Endothelial cell of umbilical vein (primary cell): Measurements from ENCODE around the gene HDAC4. TPM values are rescaled to one million over a fixed set of nuclear protein-coding genes. Genes with fewer than 3 reads are reported as not detected.

ENCODE experiments used
- BruUV-seq: library from RNA; stranded (reverse); fragments of 400-500 nt; replicated peaks from 2 replicates; lab custom pipeline; 2021; lab: Mats Ljungman, UMichigan
- CTCF ChIA-PET: fragments of 300-600, 350-600 bp; sonication (Branson Sonifier 250); formaldehyde crosslinking; loops from one replicate; lab custom pipeline; 2021; ENCODE audit warnings: antibody characterized with exemption, inconsistent platforms; lab: Charles Lee
- POLR2A ChIA-PET: fragments of 300-600, 350-600 bp; sonication (Branson Sonifier 250); formaldehyde crosslinking; loops from one replicate; lab custom pipeline; 2021; ENCODE audit warnings: antibody characterized with exemption, inconsistent platforms; lab: Charles Lee
- DNase-seq: peaks from one replicate; pipeline ENCODE4 v3.0.0-alpha.2; 2011; ENCODE audit warnings: low read depth, low spot score
- FAIRE-seq: peaks from 2 replicates; lab custom pipeline; 2011; peaks lifted over from hg19 to GRCh38; lab: Jason Lieb, UNC
- H2AFZ ChIP-seq: 2 replicates; pipeline ENCODE4 v1.6.0; 2012; ENCODE audit warnings: low read depth, low read length, control low read depth, inconsistent platforms
- H3K27ac ChIP-seq: 2 replicates; pipeline ENCODE4 v1.5.1; 2011; ENCODE audit warnings: low read depth, mild to moderate bottlenecking, control low read depth, low read length, moderate library complexity; ENCODE audit not compliant: insufficient read depth
- H3K27me3 ChIP-seq, 2 experiments: 2 replicates each; pipeline versions ENCODE4 v1.6.0 to v1.6.1; 2011; ENCODE audit warnings: low read length in 2 of 2, mixed read lengths in 1 of 2; ENCODE audit not compliant: control insufficient read depth in 2 of 2, insufficient read depth in 2 of 2
- H3K36me3 ChIP-seq, 2 experiments: 2 replicates in 1 of 2; 3 replicates in 1 of 2; pipeline ENCODE4 v1.5.1; 2011; ENCODE audit warnings: low read length in 2 of 2, mild to moderate bottlenecking in 1 of 2, moderate library complexity in 1 of 2; ENCODE audit not compliant: control insufficient read depth in 2 of 2, insufficient read depth in 2 of 2; ENCODE audit errors: extremely low read depth in 1 of 2
- H3K4me1 ChIP-seq: 3 replicates; pipeline ENCODE4 v1.5.1; 2011; ENCODE audit warnings: mild to moderate bottlenecking, low read length; ENCODE audit not compliant: control insufficient read depth, insufficient read depth; ENCODE audit errors: extremely low read depth
- H3K4me2 ChIP-seq: 2 replicates; pipeline ENCODE4 v1.6.1; 2011; ENCODE audit warnings: low read length, control low read depth, mixed read lengths; ENCODE audit not compliant: insufficient read depth
- H3K4me3 ChIP-seq, 3 experiments: fragments of 200-600 bp in 1 of 3; sonication (generic), shearing (Covaris generic) in 1 of 3; replicated peaks in 1 of 3; 2 replicates each; pipeline ENCODE4 v1.5.1; 2011 to 2016; ENCODE audit warnings: control low read depth in 3 of 3, low read length in 3 of 3, mild to moderate bottlenecking in 2 of 3, inconsistent platforms in 1 of 3, low read depth in 1 of 3, moderate library complexity in 1 of 3; ENCODE audit not compliant: insufficient read depth in 1 of 3
- H3K79me2 ChIP-seq: 2 replicates; pipeline ENCODE4 v1.6.0; 2012; ENCODE audit warnings: low read length, inconsistent platforms; ENCODE audit not compliant: control insufficient read depth, insufficient read depth
- H3K9ac ChIP-seq: replicated peaks from 2 replicates; pipeline ENCODE3; 2011; ENCODE audit warnings: low read length, control low read depth; ENCODE audit not compliant: insufficient read depth; ENCODE audit errors: extremely low read depth
- H3K9me1 ChIP-seq: replicated peaks from 3 replicates; pipeline ENCODE4 v1.6.0; 2011; ENCODE audit warnings: mild to moderate bottlenecking, low read length; ENCODE audit not compliant: control insufficient read depth, insufficient read depth; ENCODE audit errors: extremely low read depth
- H3K9me3 ChIP-seq: replicated peaks from 2 replicates; pipeline ENCODE4 v1.5.1; 2012; ENCODE audit warnings: low read length, inconsistent platforms; ENCODE audit not compliant: control insufficient read depth, insufficient read depth
- H4K20me1 ChIP-seq: replicated peaks from 2 replicates; pipeline ENCODE3; 2011; ENCODE audit warnings: mild to moderate bottlenecking, low read length; ENCODE audit not compliant: control insufficient read depth, insufficient read depth; ENCODE audit errors: extremely low read depth
- EZH2 ChIP-seq: IDR thresholded peaks from 2 replicates; pipeline ENCODE4 v1.6.1; 2012; ENCODE audit warnings: borderline replicate concordance, low read depth, mild to moderate bottlenecking, moderate library complexity, low read length, inconsistent platforms; ENCODE audit not compliant: severe bottlenecking
- FOS ChIP-seq: IDR thresholded peaks from 2 replicates; pipeline ENCODE4 v1.6.1; 2011; ENCODE audit warnings: mild to moderate bottlenecking, low read length, moderate library complexity, borderline replicate concordance; ENCODE audit not compliant: insufficient read depth
- GATA2 ChIP-seq: IDR thresholded peaks from 2 replicates; pipeline ENCODE4 v1.7.0; 2011; ENCODE audit warnings: low read depth, mild to moderate bottlenecking, moderate library complexity, mixed read lengths, low read length; ENCODE audit not compliant: insufficient read length, insufficient read depth
- JUN ChIP-seq: IDR thresholded peaks from 2 replicates; pipeline ENCODE4 v1.6.1; 2011; ENCODE audit warnings: borderline replicate concordance, low read depth; ENCODE audit not compliant: insufficient read length, insufficient read depth
- MYC ChIP-seq: IDR thresholded peaks from one replicate; pipeline ENCODE4 v1.6.1; 2011; ENCODE audit warnings: mild to moderate bottlenecking, low read depth, low read length
- POLR2A ChIP-seq: IDR thresholded peaks from 2 replicates; pipeline ENCODE4 v1.6.1; 2012; ENCODE audit warnings: low read depth, mild to moderate bottlenecking, control low read depth, low read length
- POLR2AphosphoS5 ChIP-seq: IDR thresholded peaks from 2 replicates; pipeline ENCODE4 v1.6.1; 2012; ENCODE audit warnings: low read depth, mild to moderate bottlenecking, control low read depth, low read length, moderate library complexity; ENCODE audit not compliant: insufficient read depth
- dilution Hi-C: fragments of 300-500 bp; cut with MboI; formaldehyde crosslinking; loops from one replicate; pipeline ENCODE4 v1.15.0; 2019; ENCODE audit warnings: low sequenced_read_pairs; ENCODE audit not compliant: extremely low pct_ligation_motif_present
- intact Hi-C: fragments of 100-400 bp; cut with micrococcal nuclease; formaldehyde crosslinking; loops from one replicate; pipeline ENCODE4 v1.10.0; 2022
- polyA plus RNA-seq, 4 experiments: library from polyadenylated mRNA; depleted of rRNA in 3 of 4; stranded (reverse) in 3 of 4; unstranded in 1 of 4; fragments of >200 nt; gene quantifications; 2 replicates each; pipeline versions ENCODE4 v1.2.1 to v1.2.3, GENCODE V29; 2011 to 2012; ENCODE audit warnings: missing spikeins in 1 of 4
- total RNA-seq: library from RNA; stranded (reverse); gene quantifications from 2 replicates; pipeline ENCODE4 v1.2.3, GENCODE V29; 2021
- TF ChIP-seq, protein P1 (sequence below), 2 donors: IDR thresholded peaks; 1 replicate in 1 of 2; 2 replicates in 1 of 2; pipeline ENCODE4 v1.5.1; 2011; ENCODE audit warnings: low read length in 2 of 2, mild to moderate bottlenecking in 2 of 2, moderate library complexity in 2 of 2, control low read depth in 1 of 2, inconsistent platforms in 1 of 2, low read depth in 1 of 2; ENCODE audit not compliant: insufficient read depth in 1 of 2; ENCODE audit errors: extremely low read depth in 1 of 2
- TF ChIP-seq, protein P2 (sequence below): IDR thresholded peaks from 2 replicates; pipeline ENCODE4 v1.6.1; 2011; ENCODE audit not compliant: insufficient read depth, insufficient read length

Gene HDAC4
- total and polyA plus RNA-seq, 2 donors (not counting 3 experiments of a cell fraction or from before 2014, with no cell fraction given), result 13.4 to 33.0 TPM

DNA sequence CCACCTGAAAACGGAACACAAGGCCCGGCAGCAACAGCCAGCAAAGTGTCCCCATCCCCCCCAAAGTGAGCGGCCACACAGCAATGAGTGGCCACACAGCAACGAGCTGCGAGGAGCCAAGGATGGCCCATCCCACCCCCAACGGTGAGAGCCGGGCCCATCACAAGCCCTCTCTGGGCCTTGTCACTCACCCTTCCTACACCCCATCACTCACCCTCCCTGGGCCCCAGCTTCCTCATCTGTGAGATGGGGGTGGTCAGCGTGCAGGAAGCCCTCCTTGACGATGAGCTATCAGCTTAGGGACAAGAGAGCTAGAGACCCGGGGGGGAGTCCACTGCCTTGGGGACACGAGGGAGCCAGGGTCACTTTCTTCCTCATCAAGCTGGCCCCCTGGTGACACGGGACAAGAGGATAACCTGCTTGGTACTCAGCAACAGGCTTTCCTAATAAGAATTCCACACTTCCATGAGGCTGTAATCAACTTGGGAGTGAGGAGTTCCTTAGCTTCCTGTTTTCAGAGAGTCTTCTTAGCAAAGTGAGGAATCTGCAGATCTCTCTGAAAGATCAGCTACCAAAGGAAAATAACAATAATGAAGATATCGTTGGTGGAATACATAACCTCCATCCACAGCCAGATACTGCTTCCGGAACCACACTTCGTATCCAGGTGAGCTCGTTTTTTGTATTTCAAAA is 92.8 kb downstream of the HDAC4 start:
- no peaks in the 10 kb centered on the region for H4K20me1 ChIP-seq
- H3K79me2 ChIP-seq, result no peaks in the 10 kb centered on the region
- dilution Hi-C loops, result no loop called here
- H3K9me3 ChIP-seq, result no peaks in the 10 kb centered on the region
- ChIA-PET CTCF (interaction anchor here (1.3 kb wide), 1 partner anchor 21 kb away, joined by 5 read pairs; no protein-coding TSS in a partner anchor), POLR2A (no interaction called here)
- no peaks in the 10 kb centered on the region for H3K27me3 ChIP-seq
- no peak overlapping the region for H3K4me2 ChIP-seq
- H3K36me3 ChIP-seq, result no peaks in the 10 kb centered on the region
- H2AFZ ChIP-seq, result no peak overlapping the region
- DNase-seq (no peak), FAIRE-seq (no peak)
- TF ChIP-seq MYC, result no peak
- TF ChIP-seq POLR2AphosphoS5, result no peak
- no peak for TF ChIP-seq GATA2
- TF ChIP-seq JUN, result no peak
- TF ChIP-seq EZH2, result no peak
- no peak for TF ChIP-seq FOS
- TF ChIP-seq POLR2A, result no peak
- TF ChIP-seq, protein P1, sequence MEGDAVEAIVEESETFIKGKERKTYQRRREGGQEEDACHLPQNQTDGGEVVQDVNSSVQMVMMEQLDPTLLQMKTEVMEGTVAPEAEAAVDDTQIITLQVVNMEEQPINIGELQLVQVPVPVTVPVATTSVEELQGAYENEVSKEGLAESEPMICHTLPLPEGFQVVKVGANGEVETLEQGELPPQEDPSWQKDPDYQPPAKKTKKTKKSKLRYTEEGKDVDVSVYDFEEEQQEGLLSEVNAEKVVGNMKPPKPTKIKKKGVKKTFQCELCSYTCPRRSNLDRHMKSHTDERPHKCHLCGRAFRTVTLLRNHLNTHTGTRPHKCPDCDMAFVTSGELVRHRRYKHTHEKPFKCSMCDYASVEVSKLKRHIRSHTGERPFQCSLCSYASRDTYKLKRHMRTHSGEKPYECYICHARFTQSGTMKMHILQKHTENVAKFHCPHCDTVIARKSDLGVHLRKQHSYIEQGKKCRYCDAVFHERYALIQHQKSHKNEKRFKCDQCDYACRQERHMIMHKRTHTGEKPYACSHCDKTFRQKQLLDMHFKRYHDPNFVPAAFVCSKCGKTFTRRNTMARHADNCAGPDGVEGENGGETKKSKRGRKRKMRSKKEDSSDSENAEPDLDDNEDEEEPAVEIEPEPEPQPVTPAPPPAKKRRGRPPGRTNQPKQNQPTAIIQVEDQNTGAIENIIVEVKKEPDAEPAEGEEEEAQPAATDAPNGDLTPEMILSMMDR (IDR thresholded peaks at IDR 0.05; ENCODE audit: extremely low read depth in 1 of 2, insufficient read depth in 1 of 2, low read depth in 1 of 2, low read length in 2 of 2), result no peak
- TF ChIP-seq, protein P2, sequence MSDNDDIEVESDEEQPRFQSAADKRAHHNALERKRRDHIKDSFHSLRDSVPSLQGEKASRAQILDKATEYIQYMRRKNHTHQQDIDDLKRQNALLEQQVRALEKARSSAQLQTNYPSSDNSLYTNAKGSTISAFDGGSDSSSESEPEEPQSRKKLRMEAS, result no peak
- H3K9me1 ChIP-seq, result no peaks in the 10 kb centered on the region
- no peak overlapping the region for H3K4me3 ChIP-seq
- H3K4me1 ChIP-seq, result no peaks in the 10 kb centered on the region
- H3K27ac ChIP-seq, result no peak overlapping the region
- intact Hi-C loops, result no loop called here
- H3K9ac ChIP-seq, result no peak overlapping the region
- BruUV-seq, result no TSS peak
